Neural progenitor cell (in vitro differentiated cells): Measurements from ENCODE around the gene NEURL1. TPM values are rescaled to one million over a fixed set of nuclear protein-coding genes. Genes with fewer than 3 reads are reported as not detected.
A peak's percentile ranks its signal among the peaks of the same experiment; 100 is the strongest.

Source experiments
- DNase-seq: peaks from one replicate; pipeline ENCODE4 v3.0.0-alpha.2; 2016; ENCODE audit warnings: low spot score
- H2AFZ ChIP-seq: fragments of 200-600 bp; sonication (generic); replicated peaks from 2 replicates; pipeline ENCODE4 v1.6.1; 2016; ENCODE audit warnings: antibody characterized with exemption
- H3F3A ChIP-seq: fragments of 200-600 bp; sonication (generic); 2 replicates; pipeline ENCODE4 v1.6.1; 2016; ENCODE audit warnings: antibody characterized with exemption, low read depth
- H3K27ac ChIP-seq: fragments of 200-600 bp; sonication (generic); 2 replicates; pipeline ENCODE4 v1.5.1; 2016; ENCODE audit warnings: mild to moderate bottlenecking
- H3K27me3 ChIP-seq: fragments of 200-600 bp; sonication (generic); 2 replicates; pipeline ENCODE4 v1.6.1; 2016; ENCODE audit warnings: mild to moderate bottlenecking, moderate library complexity
- H3K36me3 ChIP-seq: fragments of 200-600 bp; sonication (generic); 2 replicates; pipeline ENCODE4 v1.5.1; 2016
- H3K4me1 ChIP-seq: fragments of 200-600 bp; sonication (generic); 2 replicates; pipeline ENCODE4 v1.6.1; 2016; ENCODE audit warnings: mixed run types
- H3K4me2 ChIP-seq: fragments of 200-600 bp; sonication (generic); 2 replicates; pipeline ENCODE4 v1.6.1; 2016
- H3K4me3 ChIP-seq: fragments of 200-600 bp; sonication (generic); 2 replicates; pipeline ENCODE4 v1.5.1; 2016
- H3K79me2 ChIP-seq: fragments of 200-600 bp; sonication (generic); 2 replicates; pipeline ENCODE4 v1.6.1; 2016; ENCODE audit warnings: low read depth
- H3K9ac ChIP-seq: fragments of 200-600 bp; sonication (generic); 2 replicates; pipeline ENCODE4 v1.6.1; 2016
- H3K9me3 ChIP-seq: fragments of 200-600 bp; sonication (generic); 2 replicates; pipeline ENCODE4 v1.5.1; 2016; ENCODE audit warnings: low read depth
- H4K20me1 ChIP-seq: fragments of 200-600 bp; sonication (generic); 2 replicates; pipeline ENCODE4 v1.6.1; 2016; ENCODE audit warnings: low read depth
- H3K27ac Mint-ChIP-seq: 3 replicates; pipeline ENCODE4 v1.8.0; 2021; ENCODE audit warnings: mixed read lengths
- H3K27me3 Mint-ChIP-seq: 2 replicates; pipeline ENCODE4 v1.8.0; 2022; ENCODE audit warnings: low read depth, mild to moderate bottlenecking, inconsistent platforms, moderate library complexity, mixed read lengths; ENCODE audit not compliant: insufficient read depth
- H3K36me3 Mint-ChIP-seq: 3 replicates; pipeline ENCODE4 v1.8.0; 2021; ENCODE audit warnings: mixed read lengths
- H3K4me1 Mint-ChIP-seq: 3 replicates; pipeline ENCODE4 v1.8.0; 2021; ENCODE audit warnings: mixed read lengths
- H3K4me3 Mint-ChIP-seq: 3 replicates; pipeline ENCODE4 v1.8.0; 2021; ENCODE audit warnings: mild to moderate bottlenecking, moderate library complexity, mixed read lengths
- H3K9me3 Mint-ChIP-seq: 3 replicates; pipeline ENCODE4 v1.8.0; 2020; ENCODE audit warnings: mixed read lengths
- EZH2 ChIP-seq: fragments of 200-600 bp; sonication (generic); IDR thresholded peaks from 2 replicates; pipeline ENCODE4 v1.6.1; 2017; ENCODE audit warnings: antibody characterized with exemption, mild to moderate bottlenecking, moderate library complexity
- EZH2phosphoT487 ChIP-seq: fragments of 200-600 bp; sonication (generic); IDR thresholded peaks from 2 replicates; pipeline ENCODE4 v1.6.1; 2017; ENCODE audit warnings: antibody characterized with exemption
- total RNA-seq: library from RNA; depleted of rRNA; stranded (reverse); fragments of >200 nt; gene quantifications from 2 replicates; pipeline ENCODE4 v1.2.3, GENCODE V29; 2015; ENCODE audit warnings: low replicate concordance
- TF ChIP-seq, protein P1 (sequence below): fragments of 200-600 bp; sonication (generic); IDR thresholded peaks from 2 replicates; pipeline ENCODE4 v1.5.1; 2017; ENCODE audit warnings: antibody characterized with exemption, mild to moderate bottlenecking

NEURL1 gene
- total RNA-seq, 1 donor from 2014 or later, result 0.06 TPM

DNA sequence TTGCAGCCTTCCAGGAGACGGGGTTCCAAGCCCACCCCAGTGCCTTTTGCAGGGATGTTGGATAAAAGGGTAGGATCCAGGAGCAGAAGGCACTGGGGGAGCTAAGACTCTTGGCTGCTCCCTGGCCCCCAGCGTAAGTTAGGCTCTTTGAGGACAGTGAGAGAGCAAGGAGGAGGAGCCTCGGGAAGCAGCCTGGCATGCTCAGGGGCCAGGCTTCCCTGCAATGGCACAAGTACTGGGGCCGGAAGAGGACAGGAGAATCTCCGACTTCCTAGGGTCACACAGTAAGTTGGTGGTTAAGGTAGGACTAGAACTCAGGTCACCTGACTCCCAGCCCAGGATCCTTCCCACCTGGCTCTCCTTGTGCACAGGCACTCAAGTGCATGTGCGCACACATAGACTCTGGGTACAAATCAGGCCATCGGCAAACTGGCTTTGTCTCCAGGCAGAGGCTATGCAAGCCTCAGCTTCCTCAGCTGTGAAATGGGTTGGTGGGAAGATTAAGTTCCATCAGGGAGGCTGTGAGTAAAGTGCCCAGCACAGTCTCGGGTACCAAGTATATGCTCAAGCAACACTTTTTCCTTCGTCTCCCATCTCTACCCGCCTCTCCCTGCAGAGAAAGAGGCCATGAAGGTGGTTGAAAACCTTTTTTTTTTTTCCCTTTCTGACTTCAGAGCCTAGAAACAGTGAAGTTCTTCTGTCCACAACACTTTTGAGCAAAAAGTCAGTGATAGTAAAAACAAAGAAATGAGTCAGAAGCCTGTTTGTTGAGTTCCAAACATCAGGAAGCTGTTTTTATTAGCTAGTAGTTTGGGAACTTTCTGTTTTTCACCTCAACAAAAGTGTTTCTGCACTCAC is 79.1 kb downstream of the NEURL1 start:
- Mint-ChIP-seq H3K4me1 (peaks cover 7% of the 10 kb centered on the region), H3K4me3 (no peak overlapping the region), H3K9me3 (no peaks in the 10 kb centered on the region), H3K27ac (no peak overlapping the region), H3K27me3 (peaks cover 8% of the 10 kb centered on the region), H3K36me3 (no peaks in the 10 kb centered on the region)
- Histone ChIP-seq H3K9ac (no peak overlapping the region), H3K27me3 (no peaks in the 10 kb centered on the region), H2AFZ (no peak overlapping the region), H3K4me3 (no peak overlapping the region), H3K4me2 (no peak overlapping the region), H3K36me3 (no peaks in the 10 kb centered on the region), H4K20me1 (no peaks in the 10 kb centered on the region), H3F3A (no peaks in the 10 kb centered on the region), H3K27ac (no peak overlapping the region), H3K9me3 (no peaks in the 10 kb centered on the region), H3K4me1 (no peaks in the 10 kb centered on the region), H3K79me2 (no peaks in the 10 kb centered on the region)
- no peak for DNase-seq
- TF ChIP-seq, protein P1, sequence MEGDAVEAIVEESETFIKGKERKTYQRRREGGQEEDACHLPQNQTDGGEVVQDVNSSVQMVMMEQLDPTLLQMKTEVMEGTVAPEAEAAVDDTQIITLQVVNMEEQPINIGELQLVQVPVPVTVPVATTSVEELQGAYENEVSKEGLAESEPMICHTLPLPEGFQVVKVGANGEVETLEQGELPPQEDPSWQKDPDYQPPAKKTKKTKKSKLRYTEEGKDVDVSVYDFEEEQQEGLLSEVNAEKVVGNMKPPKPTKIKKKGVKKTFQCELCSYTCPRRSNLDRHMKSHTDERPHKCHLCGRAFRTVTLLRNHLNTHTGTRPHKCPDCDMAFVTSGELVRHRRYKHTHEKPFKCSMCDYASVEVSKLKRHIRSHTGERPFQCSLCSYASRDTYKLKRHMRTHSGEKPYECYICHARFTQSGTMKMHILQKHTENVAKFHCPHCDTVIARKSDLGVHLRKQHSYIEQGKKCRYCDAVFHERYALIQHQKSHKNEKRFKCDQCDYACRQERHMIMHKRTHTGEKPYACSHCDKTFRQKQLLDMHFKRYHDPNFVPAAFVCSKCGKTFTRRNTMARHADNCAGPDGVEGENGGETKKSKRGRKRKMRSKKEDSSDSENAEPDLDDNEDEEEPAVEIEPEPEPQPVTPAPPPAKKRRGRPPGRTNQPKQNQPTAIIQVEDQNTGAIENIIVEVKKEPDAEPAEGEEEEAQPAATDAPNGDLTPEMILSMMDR, result no peak
- no peak for TF ChIP-seq EZH2phosphoT487
- no peak for TF ChIP-seq EZH2

DNA sequence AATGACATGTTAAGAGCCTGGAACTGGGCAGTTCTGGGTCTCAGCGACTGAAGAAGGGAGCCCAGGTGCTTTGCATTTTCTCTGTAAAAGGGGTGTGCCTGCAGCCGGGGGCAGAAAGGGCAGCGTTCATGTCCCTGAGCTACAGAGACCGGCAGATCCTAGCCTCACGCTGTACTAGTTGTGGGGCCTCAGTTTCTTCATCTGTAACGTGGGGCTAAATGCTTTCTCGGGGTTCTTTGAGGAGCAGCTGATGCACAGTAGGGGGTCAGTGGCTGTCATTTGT is 79.6 kb downstream of the NEURL1 start:
- peaks cover 8% of the 10 kb centered on the region for H3K27me3 Mint-ChIP-seq
- H3K79me2 ChIP-seq, result no peaks in the 10 kb centered on the region

GRCh38 chr10:103574097-103575061 is 80.9 kb downstream of the NEURL1 start:
- Histone ChIP-seq H3K79me2 (no peaks in the 10 kb centered on the region), H3F3A (no peaks in the 10 kb centered on the region), H3K4me2 (no peak overlapping the region), H3K9ac (no peak overlapping the region), H3K4me1 (no peaks in the 10 kb centered on the region), H3K27me3 (no peaks in the 10 kb centered on the region), H3K36me3 (no peaks in the 10 kb centered on the region), H3K4me3 (no peak overlapping the region), H4K20me1 (no peaks in the 10 kb centered on the region), H3K27ac (no peak overlapping the region), H2AFZ (no peak overlapping the region), H3K9me3 (no peaks in the 10 kb centered on the region)
- H3K36me3 Mint-ChIP-seq, result no peaks in the 10 kb centered on the region
- no peak for TF ChIP-seq EZH2phosphoT487
- TF ChIP-seq, protein P1, result no peak
- no peak for TF ChIP-seq EZH2
- DNase-seq, result no peak
- no peaks in the 10 kb centered on the region for H3K9me3 Mint-ChIP-seq
- H3K4me3 Mint-ChIP-seq, result no peak overlapping the region
- peak overlapping the region; percentile 40 for H3K27ac Mint-ChIP-seq
- peaks cover 5% of the 10 kb centered on the region for H3K4me1 Mint-ChIP-seq
- H3K27me3 Mint-ChIP-seq, result peaks cover 6% of the 10 kb centered on the region

More for the DNA sequence above, 79.6 kb downstream of the NEURL1 start:
- TF ChIP-seq EZH2phosphoT487 (no peak), EZH2 (no peak)
- TF ChIP-seq, protein P1, result no peak
- Mint-ChIP-seq H3K36me3 (no peaks in the 10 kb centered on the region), H3K27ac (no peak overlapping the region), H3K9me3 (no peaks in the 10 kb centered on the region), H3K4me1 (peaks cover 7% of the 10 kb centered on the region), H3K4me3 (no peak overlapping the region)
- H3F3A ChIP-seq, result no peaks in the 10 kb centered on the region
- no peak overlapping the region for H3K9ac ChIP-seq
- H3K36me3 ChIP-seq, result no peaks in the 10 kb centered on the region
- H4K20me1 ChIP-seq, result no peaks in the 10 kb centered on the region
- DNase-seq, result no peak
- no peaks in the 10 kb centered on the region for H3K9me3 ChIP-seq
- no peak overlapping the region for H3K4me3 ChIP-seq
- no peak overlapping the region for H3K27ac ChIP-seq
- no peaks in the 10 kb centered on the region for H3K27me3 ChIP-seq
- no peaks in the 10 kb centered on the region for H3K4me1 ChIP-seq
- H2AFZ ChIP-seq, result no peak overlapping the region
- H3K4me2 ChIP-seq, result no peak overlapping the region
